ENCODE data around the gene SLC7A9. TPM values are rescaled to one million over a fixed set of nuclear protein-coding genes. Genes with fewer than 3 reads are reported as not detected.

SLC7A9 gene
- total and polyA plus RNA-seq, 2 of the 13 experiments (the other 11 are each of a cell fraction or from before 2014, with no cell fraction given): 4.7 to 8.3 TPM

GRCh38 chr19:32802840-32803239 lies 66.7 kb downstream of the SLC7A9 start (continued):
- no peak for TF ChIP-seq SNAI1 (CRISPR knock-in tag; IDR thresholded peaks at IDR 0.05; ENCODE audit: borderline replicate concordance)
- no peak for TF ChIP-seq PHF20 (CRISPR knock-in tag; IDR thresholded peaks at IDR 0.05)
- TF ChIP-seq MAZ (IDR thresholded peaks at IDR 0.05; ENCODE audit: borderline replicate concordance, low read depth, low read length): no peak
- TF ChIP-seq MAZ (CRISPR knock-in tag; IDR thresholded peaks at IDR 0.05; ENCODE audit: low read depth): no peak
- TF ChIP-seq HIC2 (CRISPR knock-in tag; IDR thresholded peaks at IDR 0.05; ENCODE audit: low read depth): no peak
- TF ChIP-seq NCOA1 (CRISPR knock-in tag; IDR thresholded peaks at IDR 0.05): no peak
- TF ChIP-seq NRL (CRISPR knock-in tag; IDR thresholded peaks at IDR 0.05; ENCODE audit: borderline replicate concordance): no peak
- no peak for TF ChIP-seq LBX2 (CRISPR knock-in tag; IDR thresholded peaks at IDR 0.05; ENCODE audit: borderline replicate concordance)
- TF ChIP-seq REST (IDR thresholded peaks at IDR 0.05; ENCODE audit: borderline replicate concordance in 1 of 2, low read depth in 1 of 2, low read length in 2 of 2): no peak
